IMR-90 (cell line): ENCODE measurements around the gene YTHDC2.

Source experiments
- CEBPB ChIP-seq: IDR thresholded peaks from 2 replicates; pipeline ENCODE4 v1.6.1; 2012; ENCODE audit warnings: low read depth, low read length, improper control_type of control experiment
- CTCF ChIP-seq: conservative IDR thresholded peaks from 2 replicates; pipeline ENCODE4 v1.5.1; 2012; ENCODE audit warnings: mild to moderate bottlenecking, low read depth, low read length, improper control_type of control experiment
- FOS ChIP-seq: fragments of 150-350 bp; IDR thresholded peaks from 2 replicates; pipeline ENCODE4 v1.6.1; 2016; ENCODE audit warnings: low read depth, low read length
- MAZ ChIP-seq: IDR thresholded peaks from 2 replicates; pipeline ENCODE4 v1.6.1; 2012; ENCODE audit warnings: low read depth, mild to moderate bottlenecking, low read length, improper control_type of control experiment, moderate library complexity, borderline replicate concordance
- POLR2A ChIP-seq: IDR thresholded peaks from 2 replicates; pipeline ENCODE4 v1.6.1; 2012; ENCODE audit warnings: mild to moderate bottlenecking, low read depth, low read length

DNA sequence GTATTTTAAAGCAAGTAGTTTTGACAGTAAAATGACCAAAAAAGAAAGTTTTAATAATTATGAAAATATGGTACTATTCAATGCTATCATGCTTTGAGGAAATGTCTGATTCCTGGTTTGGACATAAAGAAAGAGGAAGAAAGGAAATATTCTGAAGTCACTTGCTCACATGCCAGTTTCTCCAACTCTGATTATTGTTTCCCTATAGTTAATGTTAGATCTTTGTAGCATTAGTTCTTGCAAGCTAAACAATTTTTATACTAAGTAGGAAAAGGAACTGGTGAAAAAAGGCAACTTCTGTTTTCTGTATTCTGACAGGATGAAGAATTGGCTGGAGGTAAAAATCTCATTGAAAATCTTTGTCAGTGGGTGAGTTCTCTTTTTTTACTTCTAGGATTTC lies 119.5 kb downstream of the YTHDC2 start:
- TF ChIP-seq FOS: no peak
- no peak for TF ChIP-seq CEBPB
- TF ChIP-seq CTCF: no peak
- no peak for TF ChIP-seq POLR2A
- no peak for TF ChIP-seq MAZ
